IMR-90 (cell line): ENCODE measurements around the gene SLC26A6. TPM values are rescaled to one million over a fixed set of nuclear protein-coding genes. Genes with fewer than 3 reads are reported as not detected.

Source experiments
- ATAC-seq: fragments of 200-7000 bp; cut with Tn5 transposase; 2 replicates; pipeline ENCODE4 v1.9.1; 2020; ENCODE audit warnings: low read depth, mild to moderate bottlenecking, moderate library complexity
- BruUV-seq: library from RNA; stranded (reverse); fragments of 400-500 nt; replicated peaks from 2 replicates; lab custom pipeline; 2021; lab: Mats Ljungman, UMichigan
- CTCF ChIA-PET: fragments of 300-600 bp; formaldehyde crosslinking; extraction: SDS; loops from one replicate; lab custom pipeline; 2021; ENCODE audit warnings: antibody characterized with exemption; lab: Yijun Ruan, JAX
- POLR2A ChIA-PET: fragments of 300-600 bp; sonication (Branson Sonifier 250); formaldehyde crosslinking; loops from one replicate; lab custom pipeline; 2022; ENCODE audit warnings: antibody characterized with exemption; ENCODE audit not compliant: unreplicated experiment; lab: Charles Lee
- DNase-seq: peaks from one replicate; pipeline ENCODE4 v3.0.0; 2013
- H2AFZ ChIP-seq: replicated peaks from 2 replicates; pipeline ENCODE3; 2013; ENCODE audit warnings: low read length, mild to moderate bottlenecking; ENCODE audit not compliant: poor library complexity
- H2AK5ac ChIP-seq: 2 replicates; pipeline ENCODE4 v1.6.1; 2013; ENCODE audit warnings: low read depth, low read length, inconsistent platforms
- H2AK9ac ChIP-seq: replicated peaks from 2 replicates; pipeline ENCODE3; 2013; ENCODE audit warnings: mild to moderate bottlenecking, low read depth, low read length, moderate library complexity; ENCODE audit not compliant: poor library complexity
- H2BK120ac ChIP-seq: 2 replicates; pipeline ENCODE4 v1.6.1; 2013; ENCODE audit warnings: low read depth, low read length, inconsistent platforms
- H2BK15ac ChIP-seq: 3 replicates; pipeline ENCODE4 v1.6.1; 2013; ENCODE audit warnings: low read depth, low read length, inconsistent platforms
- H2BK20ac ChIP-seq: 2 replicates; pipeline ENCODE4 v1.6.1; 2013; ENCODE audit warnings: low read depth, mild to moderate bottlenecking, inconsistent platforms, low read length, moderate library complexity
- H2BK5ac ChIP-seq: 2 replicates; pipeline ENCODE4 v1.6.1; 2013; ENCODE audit warnings: mild to moderate bottlenecking, low read depth, low read length, inconsistent platforms; ENCODE audit not compliant: poor library complexity, severe bottlenecking
- H3K14ac ChIP-seq: replicated peaks from 2 replicates; pipeline ENCODE4 v1.6.1; 2013; ENCODE audit warnings: low read depth, low read length, inconsistent platforms
- H3K18ac ChIP-seq: 2 replicates; pipeline ENCODE4 v1.6.1; 2013; ENCODE audit warnings: low read depth, low read length, control low read depth
- H3K23ac ChIP-seq: 2 replicates; pipeline ENCODE4 v1.6.1; 2013; ENCODE audit warnings: low read depth, low read length, inconsistent platforms
- H3K27ac ChIP-seq: 2 replicates; pipeline ENCODE4 v1.5.1; 2013; ENCODE audit warnings: mild to moderate bottlenecking, control low read depth, low read length; ENCODE audit not compliant: insufficient read depth
- H3K27me3 ChIP-seq: 2 replicates; pipeline ENCODE4 v1.6.1; 2013; ENCODE audit warnings: low read length; ENCODE audit not compliant: control insufficient read depth, insufficient read depth
- H3K36me3 ChIP-seq: 2 replicates; pipeline ENCODE4 v1.6.1; 2013; ENCODE audit warnings: low read length, mixed read lengths; ENCODE audit not compliant: control insufficient read depth, insufficient read depth
- H3K4ac ChIP-seq: 2 replicates; pipeline ENCODE4 v1.6.1; 2013; ENCODE audit warnings: low read depth, low read length, inconsistent platforms
- H3K4me1 ChIP-seq: 2 replicates; pipeline ENCODE4 v1.6.1; 2013; ENCODE audit warnings: low read length, mixed read lengths; ENCODE audit not compliant: control insufficient read depth, insufficient read depth
- H3K4me2 ChIP-seq: 2 replicates; pipeline ENCODE4 v1.6.1; 2013; ENCODE audit warnings: low read depth, mild to moderate bottlenecking, control low read depth, low read length, moderate library complexity
- H3K4me3 ChIP-seq: 2 replicates; pipeline ENCODE4 v1.5.1; 2013; ENCODE audit warnings: low read depth, mild to moderate bottlenecking, control low read depth, low read length, moderate library complexity; ENCODE audit not compliant: insufficient read depth
- H3K56ac ChIP-seq: 2 replicates; pipeline ENCODE4 v1.6.1; 2013; ENCODE audit warnings: low read length, inconsistent platforms; ENCODE audit not compliant: insufficient read depth; ENCODE audit errors: extremely low read depth
- H3K79me1 ChIP-seq, 2 experiments: 2 replicates each; pipeline ENCODE4 v1.6.1; 2013; ENCODE audit warnings: low read length in 2 of 2, inconsistent platforms in 1 of 2, low read depth in 1 of 2
- H3K9ac ChIP-seq: 2 replicates; pipeline ENCODE4 v1.6.1; 2013; ENCODE audit warnings: low read depth, low read length, control low read depth
- H3K9me1 ChIP-seq: 2 replicates; pipeline ENCODE4 v1.6.1; 2013; ENCODE audit warnings: low read length, inconsistent platforms; ENCODE audit not compliant: insufficient read depth
- H3K9me3 ChIP-seq: 2 replicates; pipeline ENCODE4 v1.6.1; 2013; ENCODE audit warnings: low read length; ENCODE audit not compliant: control insufficient read depth, insufficient read depth
- H4K20me1 ChIP-seq: 2 replicates; pipeline ENCODE4 v1.6.1; 2013; ENCODE audit warnings: low read length, inconsistent platforms; ENCODE audit not compliant: insufficient read depth
- H4K5ac ChIP-seq: 2 replicates; pipeline ENCODE4 v1.6.1; 2013; ENCODE audit warnings: mild to moderate bottlenecking, low read depth, low read length, control low read depth
- H4K8ac ChIP-seq, 2 experiments: 2 replicates each; pipeline ENCODE4 v1.6.1; 2013; ENCODE audit warnings: low read depth in 2 of 2, low read length in 2 of 2, control low read depth in 1 of 2, inconsistent platforms in 1 of 2
- H4K91ac ChIP-seq: 2 replicates; pipeline ENCODE4 v1.6.1; 2013; ENCODE audit warnings: low read depth, low read length, inconsistent platforms; ENCODE audit not compliant: insufficient read depth
- BHLHE40 ChIP-seq: fragments of 150-350 bp; IDR thresholded peaks from 2 replicates; pipeline ENCODE4 v1.6.1; 2016; ENCODE audit warnings: mild to moderate bottlenecking, low read depth, low read length
- CEBPB ChIP-seq: IDR thresholded peaks from 2 replicates; pipeline ENCODE4 v1.6.1; 2012; ENCODE audit warnings: low read depth, low read length, improper control_type of control experiment
- CHD1 ChIP-seq: IDR thresholded peaks from 2 replicates; pipeline ENCODE4 v1.6.1; 2012; ENCODE audit warnings: low read depth, low read length, improper control_type of control experiment
- ELK1 ChIP-seq: fragments of 150-350 bp; IDR thresholded peaks from 2 replicates; pipeline ENCODE4 v1.6.1; 2016; ENCODE audit warnings: low read depth, mild to moderate bottlenecking, low read length, moderate library complexity, borderline replicate concordance
- FOS ChIP-seq: fragments of 150-350 bp; IDR thresholded peaks from 2 replicates; pipeline ENCODE4 v1.6.1; 2016; ENCODE audit warnings: low read depth, low read length
- MAZ ChIP-seq: IDR thresholded peaks from 2 replicates; pipeline ENCODE4 v1.6.1; 2012; ENCODE audit warnings: low read depth, mild to moderate bottlenecking, low read length, improper control_type of control experiment, moderate library complexity, borderline replicate concordance
- MXI1 ChIP-seq: IDR thresholded peaks from 2 replicates; pipeline ENCODE4 v1.6.1; 2012; ENCODE audit warnings: low read depth, mild to moderate bottlenecking, low read length, moderate library complexity, borderline replicate concordance
- NFE2L2 ChIP-seq: fragments of 150-350 bp; IDR thresholded peaks from 2 replicates; pipeline ENCODE4 v1.6.1; 2016; ENCODE audit warnings: low read depth, mild to moderate bottlenecking, low read length
- POLR2A ChIP-seq: IDR thresholded peaks from 2 replicates; pipeline ENCODE4 v1.6.1; 2012; ENCODE audit warnings: mild to moderate bottlenecking, low read depth, low read length
- RAD21 ChIP-seq: IDR thresholded peaks from 2 replicates; pipeline ENCODE4 v1.6.1; 2012; ENCODE audit warnings: low read length, improper control_type of control experiment
- RCOR1 ChIP-seq: IDR thresholded peaks from 2 replicates; pipeline ENCODE4 v1.6.1; 2012; ENCODE audit warnings: mild to moderate bottlenecking, low read length, improper control_type of control experiment; ENCODE audit not compliant: insufficient replicate concordance
- RFX5 ChIP-seq: IDR thresholded peaks from 2 replicates; pipeline ENCODE4 v1.8.0; 2012; ENCODE audit warnings: low read depth, mild to moderate bottlenecking, low read length, moderate library complexity
- SMC3 ChIP-seq: fragments of 150-350 bp; IDR thresholded peaks from 2 replicates; pipeline ENCODE4 v1.6.1; 2016; ENCODE audit warnings: low read depth, mild to moderate bottlenecking, antibody characterized with exemption, low read length, moderate library complexity
- WGBS, 2 experiments: methylation state at CpG; one replicate each; pipeline versions ENCODE4 v1.1.5 to v1.1.7; 2013; ENCODE audit warnings: missing lambda C conversion rate in 2 of 2; ENCODE audit not compliant: insufficient read length in 1 of 2; ENCODE audit errors: extremely low coverage in 2 of 2; 5-methylcytosine and 5-hydroxymethylcytosine counted together
- dilution Hi-C: fragments of 300-500 bp; cut with HindIII; formaldehyde crosslinking; loops from one replicate; pipeline ENCODE4 v1.14.3; 2018; ENCODE audit warnings: low sequenced_read_pairs; ENCODE audit not compliant: unreplicated experiment
- in situ Hi-C: fragments of 300-500 bp; cut with MboI; formaldehyde crosslinking; loops from 3 replicates; pipeline ENCODE4 v1.14.3; 2019; ENCODE audit warnings: low sequenced_read_pairs, inconsistent platforms, mixed read lengths
- intact Hi-C: fragments of 100-400 bp; cut with micrococcal nuclease; formaldehyde crosslinking; loops from 2 replicates; pipeline ENCODE4 v1.10.0; 2022
- polyA plus RNA-seq, 3 experiments: library from polyadenylated mRNA; depleted of rRNA; stranded (reverse); fragments of >200 nt; gene quantifications; 2 replicates each; pipeline ENCODE4 v1.2.3, GENCODE V29; 2012; ENCODE audit warnings: low replicate concordance in 1 of 3
- total RNA-seq: library from RNA; depleted of rRNA; stranded (reverse); fragments of >200 nt; gene quantifications from 2 replicates; pipeline ENCODE4 v1.2.3, GENCODE V29; 2012

The SLC26A6 gene
- total and polyA plus RNA-seq, 2 of the 4 experiments (the other 2 are of a cell fraction), result 11.8 to 34.3 TPM

GRCh38 chr3:48598323-48599076 lies 36.8 kb downstream of the SLC26A6 start:
- Histone ChIP-seq H2AK9ac (peak overlapping the region; percentile 99), H2BK20ac (peak overlapping the region; percentile 99)

More at GRCh38 chr3:48598323-48599076, 36.8 kb downstream of the SLC26A6 start:
- peak overlapping the region; percentile 79 for H2AFZ ChIP-seq
- peak overlapping the region; percentile 98 for H4K91ac ChIP-seq
- H3K27me3 ChIP-seq, result no peaks in the 10 kb centered on the region
- H3K9me1 ChIP-seq, result peaks cover 43% of the 10 kb centered on the region
- H2BK5ac ChIP-seq, result peak overlapping the region; percentile 97
- no TSS peak for BruUV-seq
- no peaks in the 10 kb centered on the region for H3K9me3 ChIP-seq
- peaks cover 19% of the 10 kb centered on the region for H4K20me1 ChIP-seq
- peak overlapping the region; percentile 85 to 90 for H4K8ac ChIP-seq
- H2AK5ac ChIP-seq, result peak overlapping the region; percentile 100
- H3K36me3 ChIP-seq, result peaks cover 50% of the 10 kb centered on the region
- peak overlapping the region; percentile 51 for H3K9ac ChIP-seq
- H3K27ac ChIP-seq, result peak overlapping the region; percentile 94
- peak overlapping the region; percentile 88 for H3K56ac ChIP-seq
- ATAC-seq (peak; percentile 70), DNase-seq (peak; percentile 94)
- intact Hi-C loops (loop anchor here (1.0 kb wide), 1 partner anchor 37 kb away; the partner anchor contains the start of gene SLC26A6), in situ Hi-C loops (no loop called here), dilution Hi-C loops (no loop called here)
- ChIA-PET CTCF (interaction anchor here (0.7 to 1.0 kb wide), 4 partner anchors 11 to 65 kb away, joined by 3 to 4 read pairs (median 3); partner anchors contain the start of genes SLC26A6 and UQCRC1), POLR2A (interaction anchor here (0.6 to 0.9 kb wide), 2 partner anchors 13 to 41 kb away, joined by 3 to 5 read pairs; no protein-coding TSS in a partner anchor)
- peaks cover 17 to 76% of the 10 kb centered on the region in 2 experiments; a peak in 3 of 4 replicates for H3K79me1 ChIP-seq
- peak overlapping the region; percentile 93 for H3K23ac ChIP-seq
- H3K4ac ChIP-seq, result peak overlapping the region; percentile 99
- no peak overlapping the region for H3K4me3 ChIP-seq
- peak overlapping the region; percentile 62 for H3K4me2 ChIP-seq
- WGBS, 2 experiments, result 0% methylated on average over 1 of the region's 5 CpGs; no CpG with 5 or more reads in 1 of the 2 experiments
- H4K5ac ChIP-seq, result peak overlapping the region; percentile 72
- peak overlapping the region; percentile 97; the same call in 2 of the 3 replicates for H2BK15ac ChIP-seq
- H3K14ac ChIP-seq, result peak overlapping the region; percentile 77
- TF ChIP-seq RAD21, result no peak; the same call in 1 of the 2 replicates
- TF ChIP-seq POLR2A, result no peak
- peak; percentile 65 for TF ChIP-seq FOS
- TF ChIP-seq RCOR1, result peak; percentile 49
- peak; percentile 74; the same call in 1 of the 2 replicates for TF ChIP-seq MAZ
- peak; percentile 10; the same call in 1 of the 2 replicates for TF ChIP-seq MXI1
- TF ChIP-seq BHLHE40, result peak; percentile 84
- TF ChIP-seq CHD1, result no peak
- no peak; the same call in 1 of the 2 replicates for TF ChIP-seq NFE2L2
- TF ChIP-seq SMC3, result no peak
- TF ChIP-seq CEBPB, result no peak; the same call in 1 of the 2 replicates
- TF ChIP-seq ELK1, result no peak
- no peak for TF ChIP-seq RFX5
- peaks cover 54% of the 10 kb centered on the region for H3K4me1 ChIP-seq
- peak overlapping the region; percentile 85 for H2BK120ac ChIP-seq
- H3K18ac ChIP-seq, result peak overlapping the region; percentile 85
